ENCODE results near the gene MAP3K4. TPM values are rescaled to one million over a fixed set of nuclear protein-coding genes. Genes with fewer than 3 reads are reported as not detected.

Gene MAP3K4
- polyA plus RNA-seq, 3 donors: 3.2 to 12.3 (median 3.5) TPM

- no peak overlapping the region for H3K9ac ChIP-seq (ENCODE audit: insufficient read depth, low read length, poor library complexity, severe bottlenecking)
- TF ChIP-seq CTCF (IDR thresholded peaks at IDR 0.05): no peak
- H3K27ac Mint-ChIP-seq: no peak overlapping the region
- H3K9me3 Mint-ChIP-seq: no peaks in the 10 kb centered on the region
- no peaks in the 10 kb centered on the region for H3K9me3 ChIP-seq (replicated peaks in 1 of 2; ENCODE audit: control insufficient read depth in 1 of 2, insufficient read depth in 1 of 2, low read length in 2 of 2)
- no peaks in the 10 kb centered on the region for H3K79me2 ChIP-seq (ENCODE audit: insufficient read depth, low read length)
- no peak overlapping the region for H3K4me3 ChIP-seq (replicated peaks in 1 of 3; ENCODE audit: low read depth in 2 of 3, low read length in 3 of 3)
- intact Hi-C loops (cut with micrococcal nuclease): no loop called here
- H3K4me1 Mint-ChIP-seq: no peaks in the 10 kb centered on the region
- no peak for DNase-seq
- H3K27me3 ChIP-seq (ENCODE audit: control insufficient read depth in 2 of 2, insufficient read depth in 2 of 2, low read length in 2 of 2): no peaks in the 10 kb centered on the region
- H3K4me3 Mint-ChIP-seq: no peak overlapping the region
- H4K20me1 ChIP-seq (ENCODE audit: insufficient read depth, low read length): no peaks in the 10 kb centered on the region
- no peak overlapping the region for H3K4me2 ChIP-seq (replicated peaks; ENCODE audit: extremely low read depth, low read length, poor library complexity, severe bottlenecking)
- no peaks in the 10 kb centered on the region for H3K4me1 ChIP-seq (ENCODE audit: control insufficient read depth in 1 of 2, insufficient read depth in 2 of 2, low read length in 2 of 2)
- peaks cover 10 to 20% of the 10 kb centered on the region in 2 donors for H3K36me3 Mint-ChIP-seq
- H3K27me3 Mint-ChIP-seq (ENCODE audit: low read depth in 3 of 3): peaks cover 0 to 2% (median 0%) of the 10 kb centered on the region in 3 donors
- H3K36me3 ChIP-seq (replicated peaks in 1 of 2; ENCODE audit: control insufficient read depth in 1 of 2, insufficient read depth in 2 of 2, low read length in 2 of 2): peaks cover 5 to 19% of the 10 kb centered on the region in 2 donors
- no peak overlapping the region for H3K27ac ChIP-seq (ENCODE audit: low read depth in 1 of 2, low read length in 2 of 2)
- 100% methylated on average over 1 of the region's 4 CpGs for WGBS (ENCODE audit: insufficient coverage)
- H2AFZ ChIP-seq (ENCODE audit: insufficient read depth, low read depth, low read length, poor library complexity, severe bottlenecking): no peak overlapping the region
Observed at GRCh38 chr6:161056451-161056850, 64.9 kb downstream of the MAP3K4 start.

GRCh38 chr6:161057103-161058091 lies 65.8 kb downstream of the MAP3K4 start:
- H3K36me3 ChIP-seq (replicated peaks in 1 of 2; ENCODE audit: control insufficient read depth in 1 of 2, insufficient read depth in 2 of 2, low read length in 2 of 2): peaks cover 5 to 17% of the 10 kb centered on the region in 2 donors
- no peak overlapping the region for H2AFZ ChIP-seq (ENCODE audit: insufficient read depth, low read depth, low read length, poor library complexity, severe bottlenecking)
- H3K4me2 ChIP-seq (replicated peaks; ENCODE audit: extremely low read depth, low read length, poor library complexity, severe bottlenecking): no peak overlapping the region
- Mint-ChIP-seq H3K4me3 (no peak overlapping the region), H3K27ac (no peak overlapping the region), H3K9me3 (no peaks in the 10 kb centered on the region), H3K36me3 (peaks cover 5 to 16% of the 10 kb centered on the region in 2 donors), H3K4me1 (no peaks in the 10 kb centered on the region), H3K27me3 (ENCODE audit: low read depth in 3 of 3) (peaks cover 0 to 2% (median 0%) of the 10 kb centered on the region in 3 donors)
- H3K9ac ChIP-seq (ENCODE audit: insufficient read depth, low read length, poor library complexity, severe bottlenecking): no peak overlapping the region
- no peaks in the 10 kb centered on the region for H3K27me3 ChIP-seq (ENCODE audit: control insufficient read depth in 2 of 2, insufficient read depth in 2 of 2, low read length in 2 of 2)
- H3K9me3 ChIP-seq (replicated peaks in 1 of 2; ENCODE audit: control insufficient read depth in 1 of 2, insufficient read depth in 1 of 2, low read length in 2 of 2): no peaks in the 10 kb centered on the region
- H3K4me1 ChIP-seq (ENCODE audit: control insufficient read depth in 1 of 2, insufficient read depth in 2 of 2, low read length in 2 of 2): no peaks in the 10 kb centered on the region
- no peaks in the 10 kb centered on the region for H3K79me2 ChIP-seq (ENCODE audit: insufficient read depth, low read length)
- no peak overlapping the region for H3K27ac ChIP-seq (ENCODE audit: low read depth in 1 of 2, low read length in 2 of 2)
- H3K4me3 ChIP-seq (replicated peaks in 1 of 3; ENCODE audit: low read depth in 2 of 3, low read length in 3 of 3): no peak overlapping the region
- 97% methylated on average over 6 of the region's 11 CpGs for WGBS (ENCODE audit: insufficient coverage)
- no peak for DNase-seq
- no peak for TF ChIP-seq CTCF (IDR thresholded peaks at IDR 0.05)
- no peaks in the 10 kb centered on the region for H4K20me1 ChIP-seq (ENCODE audit: insufficient read depth, low read length)
- intact Hi-C loops (cut with micrococcal nuclease): no loop called here

Data from CD14-positive monocyte (primary cell).